22Rv1 (cell line): Measurements from ENCODE around the gene NLRC4.

Experiments used
- ZFX ChIP-seq: fragments of 450-650 bp; IDR thresholded peaks from 2 replicates; pipeline ENCODE4 v1.6.1; 2017; ENCODE audit warnings: antibody characterized with exemption, borderline replicate concordance
- TF ChIP-seq, protein P1 (sequence below): fragments of 450-650 bp; IDR thresholded peaks from 2 replicates; pipeline ENCODE4 v1.5.1; 2017; ENCODE audit warnings: mild to moderate bottlenecking

GRCh38 chr2:32271063-32271462 is 6.4 kb upstream of the NLRC4 start:
- TF ChIP-seq, protein P1, sequence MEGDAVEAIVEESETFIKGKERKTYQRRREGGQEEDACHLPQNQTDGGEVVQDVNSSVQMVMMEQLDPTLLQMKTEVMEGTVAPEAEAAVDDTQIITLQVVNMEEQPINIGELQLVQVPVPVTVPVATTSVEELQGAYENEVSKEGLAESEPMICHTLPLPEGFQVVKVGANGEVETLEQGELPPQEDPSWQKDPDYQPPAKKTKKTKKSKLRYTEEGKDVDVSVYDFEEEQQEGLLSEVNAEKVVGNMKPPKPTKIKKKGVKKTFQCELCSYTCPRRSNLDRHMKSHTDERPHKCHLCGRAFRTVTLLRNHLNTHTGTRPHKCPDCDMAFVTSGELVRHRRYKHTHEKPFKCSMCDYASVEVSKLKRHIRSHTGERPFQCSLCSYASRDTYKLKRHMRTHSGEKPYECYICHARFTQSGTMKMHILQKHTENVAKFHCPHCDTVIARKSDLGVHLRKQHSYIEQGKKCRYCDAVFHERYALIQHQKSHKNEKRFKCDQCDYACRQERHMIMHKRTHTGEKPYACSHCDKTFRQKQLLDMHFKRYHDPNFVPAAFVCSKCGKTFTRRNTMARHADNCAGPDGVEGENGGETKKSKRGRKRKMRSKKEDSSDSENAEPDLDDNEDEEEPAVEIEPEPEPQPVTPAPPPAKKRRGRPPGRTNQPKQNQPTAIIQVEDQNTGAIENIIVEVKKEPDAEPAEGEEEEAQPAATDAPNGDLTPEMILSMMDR: no peak
- TF ChIP-seq ZFX: no peak
